Choroid plexus epithelial cell (primary cell): Measurements from ENCODE around the gene FXYD3.

ENCODE experiments used
- DNase-seq: peaks from one replicate; pipeline ENCODE4 v3.0.0-alpha.2; 2010; ENCODE audit warnings: low read depth
- H3K4me3 ChIP-seq: 2 replicates; pipeline ENCODE4 v1.5.1; 2011; ENCODE audit warnings: low read depth, mild to moderate bottlenecking, control low read depth, low read length, moderate library complexity
- TF ChIP-seq, protein P1 (sequence below): conservative IDR thresholded peaks from 2 replicates; pipeline ENCODE4 v1.5.1; 2011; ENCODE audit warnings: low read depth, mild to moderate bottlenecking, control low read depth, inconsistent platforms, low read length, moderate library complexity

The FXYD3 gene

DNA sequence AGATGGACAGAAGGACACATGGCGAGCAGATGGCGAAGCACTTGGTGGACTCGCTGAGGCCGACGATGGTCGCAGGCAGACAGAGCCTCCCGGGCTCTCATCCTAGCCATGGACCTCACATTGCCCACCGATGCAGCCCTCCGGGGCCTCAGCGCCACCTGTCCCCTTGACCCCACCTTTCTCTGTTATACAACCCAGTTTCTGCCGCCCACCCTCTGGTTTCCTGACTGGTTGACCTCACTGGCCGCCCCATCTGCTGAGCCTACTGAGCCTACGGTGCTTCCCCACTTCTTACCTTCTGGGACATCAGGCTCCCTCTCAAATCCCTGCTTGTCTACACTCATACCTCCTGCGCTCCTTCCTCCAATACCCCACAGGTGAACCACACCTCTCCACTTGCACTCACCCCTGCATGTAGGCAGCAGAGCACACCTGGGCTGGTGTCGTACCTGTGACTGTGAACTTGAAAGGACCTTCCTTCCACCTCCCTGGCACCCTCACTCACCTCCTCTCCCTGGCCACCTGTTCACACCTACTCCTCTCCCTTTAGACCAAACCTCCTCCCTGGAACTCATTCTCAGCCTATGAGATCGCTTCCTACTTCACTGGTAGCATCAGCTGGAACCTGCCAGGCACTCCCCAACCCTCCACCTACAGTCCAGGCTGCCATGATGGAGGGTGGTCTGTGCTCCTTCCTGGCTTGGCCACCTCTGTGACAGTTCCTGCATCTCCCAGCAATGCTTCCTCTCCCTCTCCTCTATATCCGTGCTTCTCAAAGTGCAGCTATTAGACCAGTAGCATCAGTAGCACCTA is 38.0 kb upstream of the FXYD3 start:
- TF ChIP-seq, protein P1, sequence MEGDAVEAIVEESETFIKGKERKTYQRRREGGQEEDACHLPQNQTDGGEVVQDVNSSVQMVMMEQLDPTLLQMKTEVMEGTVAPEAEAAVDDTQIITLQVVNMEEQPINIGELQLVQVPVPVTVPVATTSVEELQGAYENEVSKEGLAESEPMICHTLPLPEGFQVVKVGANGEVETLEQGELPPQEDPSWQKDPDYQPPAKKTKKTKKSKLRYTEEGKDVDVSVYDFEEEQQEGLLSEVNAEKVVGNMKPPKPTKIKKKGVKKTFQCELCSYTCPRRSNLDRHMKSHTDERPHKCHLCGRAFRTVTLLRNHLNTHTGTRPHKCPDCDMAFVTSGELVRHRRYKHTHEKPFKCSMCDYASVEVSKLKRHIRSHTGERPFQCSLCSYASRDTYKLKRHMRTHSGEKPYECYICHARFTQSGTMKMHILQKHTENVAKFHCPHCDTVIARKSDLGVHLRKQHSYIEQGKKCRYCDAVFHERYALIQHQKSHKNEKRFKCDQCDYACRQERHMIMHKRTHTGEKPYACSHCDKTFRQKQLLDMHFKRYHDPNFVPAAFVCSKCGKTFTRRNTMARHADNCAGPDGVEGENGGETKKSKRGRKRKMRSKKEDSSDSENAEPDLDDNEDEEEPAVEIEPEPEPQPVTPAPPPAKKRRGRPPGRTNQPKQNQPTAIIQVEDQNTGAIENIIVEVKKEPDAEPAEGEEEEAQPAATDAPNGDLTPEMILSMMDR, result no peak
- H3K4me3 ChIP-seq, result no peak overlapping the region
- no peak for DNase-seq

DNA sequence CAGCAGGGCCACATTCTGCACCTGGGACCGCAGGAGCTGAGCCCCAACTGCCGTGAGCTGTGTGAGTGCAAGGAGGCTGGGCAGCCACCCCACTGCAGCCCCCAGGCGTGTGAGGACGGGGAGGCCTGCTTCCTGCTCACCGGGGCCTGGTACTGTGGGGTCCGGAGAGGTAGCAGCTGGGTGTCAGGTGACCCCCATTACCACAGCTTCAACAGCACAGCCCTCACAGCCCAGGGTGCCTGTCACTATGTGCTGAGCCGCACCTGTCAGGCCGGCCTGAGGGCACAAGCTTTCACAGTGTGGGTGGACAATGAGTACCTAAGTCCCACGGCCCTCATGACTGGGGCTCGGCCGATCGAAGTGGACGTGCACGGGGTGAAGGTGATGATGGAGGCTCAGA is 35.8 kb upstream of the FXYD3 start:
- TF ChIP-seq, protein P1, result no peak
- H3K4me3 ChIP-seq, result no peak overlapping the region
- DNase-seq, result no peak

DNA sequence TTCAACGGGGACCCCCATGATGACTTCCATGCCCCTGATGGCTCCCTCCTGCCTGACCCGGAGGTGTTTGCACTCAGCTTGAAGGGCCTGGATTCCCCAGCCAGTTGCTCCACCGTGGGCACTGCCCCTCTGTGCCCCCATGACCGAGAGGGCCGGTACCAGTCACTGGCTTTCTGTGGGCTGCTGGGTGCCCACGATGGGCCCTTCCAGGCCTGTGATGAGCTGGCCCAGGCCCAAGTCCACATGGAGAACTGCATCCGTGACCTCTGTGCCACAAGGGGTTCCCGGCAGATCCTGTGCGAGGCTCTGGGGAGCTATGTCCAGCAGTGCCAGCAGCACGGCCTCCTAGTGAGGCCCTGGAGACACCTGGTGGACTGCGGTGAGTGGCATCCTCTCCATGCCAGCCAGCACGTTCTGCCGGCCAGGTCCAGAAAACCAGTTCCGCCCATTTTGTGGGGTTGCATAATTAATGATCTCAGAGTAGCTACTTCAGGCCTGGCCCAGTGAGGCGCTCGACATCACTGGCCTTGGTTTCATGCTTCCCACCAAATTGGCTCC is 34.9 kb upstream of the FXYD3 start:
- H3K4me3 ChIP-seq, result no peak overlapping the region
- no peak for DNase-seq
- TF ChIP-seq, protein P1, result no peak

DNA sequence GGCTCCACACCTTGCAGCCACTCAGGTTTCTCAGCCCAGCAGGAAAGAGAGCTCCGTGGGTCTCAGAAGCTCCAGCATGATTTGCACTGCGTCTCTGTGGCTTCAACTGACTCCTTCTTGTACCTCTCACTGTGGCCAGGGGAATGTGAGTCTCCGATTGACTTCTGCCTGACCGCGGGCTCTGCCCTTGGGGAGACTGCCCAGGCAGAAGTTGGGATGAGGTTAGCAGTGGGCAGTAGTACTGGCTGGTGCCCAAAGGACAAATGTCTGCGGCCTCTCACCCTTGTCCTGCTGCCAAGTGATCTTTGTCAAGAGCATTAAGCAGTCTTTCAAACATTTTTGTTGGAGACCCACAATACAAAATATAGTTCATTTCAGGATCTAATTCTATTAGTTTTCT is 34.4 kb upstream of the FXYD3 start:
- H3K4me3 ChIP-seq, result no peak overlapping the region
- TF ChIP-seq, protein P1, result no peak
- no peak for DNase-seq

DNA sequence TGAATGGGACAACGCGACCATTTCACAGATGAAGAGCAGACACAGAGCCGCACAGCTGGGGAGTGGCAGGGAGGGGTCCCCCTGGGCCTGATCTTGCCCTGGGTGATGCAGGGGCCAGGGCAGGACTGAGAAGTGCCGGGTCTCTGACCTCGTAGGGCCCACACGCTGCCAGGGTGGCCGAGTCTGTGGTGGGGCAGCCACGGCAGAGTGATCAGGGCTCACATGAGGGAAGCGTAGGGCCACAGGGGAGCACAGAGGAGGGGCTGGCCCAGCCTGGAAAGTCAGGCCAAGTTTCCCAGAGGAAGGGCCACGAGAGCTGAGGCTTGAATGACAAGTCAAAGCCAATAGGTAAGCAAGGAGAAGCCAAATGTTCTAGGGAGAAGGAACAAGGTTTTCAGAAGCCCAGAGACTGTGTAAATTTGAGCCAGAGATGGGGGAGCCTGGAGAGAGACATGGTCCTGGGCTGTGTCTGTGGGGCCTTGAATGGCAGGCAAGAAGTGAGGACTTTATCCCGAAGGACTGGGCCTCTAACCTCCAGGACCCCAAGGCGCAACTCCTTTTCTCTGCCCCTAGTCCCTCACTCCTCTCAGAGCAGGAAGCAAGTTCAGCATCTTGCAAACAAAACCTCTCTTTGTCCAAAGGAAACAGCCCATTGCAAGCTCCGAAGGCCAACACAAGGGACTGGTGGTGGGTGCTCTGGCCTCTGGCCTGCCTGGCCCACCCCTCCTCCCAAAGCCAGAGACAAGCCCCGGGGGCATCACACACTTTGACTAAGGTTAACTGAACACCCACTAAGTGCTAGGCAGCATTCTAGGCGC is 31.7 kb upstream of the FXYD3 start:
- DNase-seq, result no peak
- TF ChIP-seq, protein P1, result no peak
- H3K4me3 ChIP-seq, result no peak overlapping the region

DNA sequence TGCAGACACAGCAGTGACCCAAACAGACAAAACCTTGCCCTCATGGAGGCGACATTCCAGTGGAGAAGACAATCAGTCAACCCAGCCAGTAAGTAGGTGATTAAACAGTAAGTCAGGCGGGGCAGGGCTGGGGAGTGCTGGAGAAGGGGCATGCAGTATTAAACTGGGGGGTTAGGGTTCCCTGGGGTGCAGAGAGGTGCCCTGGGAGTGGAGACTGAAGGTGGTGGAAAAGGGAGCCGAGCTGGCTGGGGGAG is 31.2 kb upstream of the FXYD3 start:
- no peak overlapping the region for H3K4me3 ChIP-seq
- TF ChIP-seq, protein P1, result no peak
- no peak for DNase-seq
